KOPT-K1 (cell line): ENCODE data around the gene KLHDC7B.
A peak's percentile ranks its signal among the peaks of the same experiment; 100 is the strongest.

ENCODE experiments used
- H3K27ac ChIP-seq: fragments of 200-600 bp; sonication (generic); 2 replicates; pipeline ENCODE4 v1.5.1; 2016; ENCODE audit warnings: antibody characterized with exemption, mild to moderate bottlenecking, low read depth, low read length; ENCODE audit not compliant: poor library complexity, severe bottlenecking
- H3K36me3 ChIP-seq: fragments of 200-600 bp; sonication (generic); 2 replicates; pipeline ENCODE4 v1.5.1; 2017; ENCODE audit warnings: antibody characterized with exemption, mild to moderate bottlenecking, low read length, moderate library complexity; ENCODE audit not compliant: insufficient read depth
- H3K9me3 ChIP-seq: fragments of 200-600 bp; sonication (generic); 2 replicates; pipeline ENCODE4 v1.5.1; 2017; ENCODE audit warnings: antibody characterized with exemption, low read length, mild to moderate bottlenecking; ENCODE audit not compliant: insufficient read depth, poor library complexity, severe bottlenecking

KLHDC7B gene

DNA sequence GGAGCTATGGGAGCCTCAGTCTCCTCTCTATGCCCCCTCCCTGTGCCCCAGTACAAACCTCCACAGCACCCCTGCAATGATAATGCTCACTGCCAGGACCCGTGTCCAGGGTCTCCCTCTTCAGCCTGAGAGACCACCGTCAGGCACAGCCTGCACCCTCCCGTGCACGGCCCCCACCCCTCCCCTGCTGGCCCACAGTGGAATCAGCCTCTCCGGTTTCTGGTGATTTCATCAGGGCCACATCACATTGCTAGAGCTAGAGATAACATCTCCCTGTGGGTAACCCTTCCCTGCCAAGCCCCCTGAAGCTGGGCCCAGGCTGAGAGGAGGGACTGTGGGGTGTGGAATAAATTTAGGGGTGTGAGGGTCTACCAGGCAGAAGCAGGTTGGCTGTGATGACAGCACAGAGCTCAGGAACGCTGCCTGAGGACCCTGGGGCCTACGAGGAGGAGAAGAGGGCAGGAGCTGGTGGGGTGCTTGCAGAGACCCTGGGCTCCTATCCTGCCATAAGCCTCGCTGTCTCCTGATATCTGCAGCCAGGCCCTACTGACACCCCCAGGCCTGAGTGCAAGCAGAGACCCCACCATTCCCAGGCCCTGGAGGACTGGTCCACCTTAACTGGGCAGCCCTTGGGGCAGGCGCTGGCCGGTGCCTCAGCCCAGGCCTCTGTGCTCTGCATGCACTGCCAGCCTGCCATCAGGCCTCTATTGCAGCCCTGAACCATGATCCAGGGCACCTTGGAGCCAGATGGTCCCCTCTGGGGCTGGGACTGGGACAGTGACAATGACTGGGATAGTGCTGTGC, at the start of gene KLHDC7B:
TSS of gene KLHDC7B (plus strand) at position 378 of the 804 bp plus-strand sequence. CDS start at position 723, 345 bp downstream.
- H3K36me3 ChIP-seq: no peaks in the 10 kb centered on the region
- no peak within 1 kb of the TSS for H3K27ac ChIP-seq

DNA sequence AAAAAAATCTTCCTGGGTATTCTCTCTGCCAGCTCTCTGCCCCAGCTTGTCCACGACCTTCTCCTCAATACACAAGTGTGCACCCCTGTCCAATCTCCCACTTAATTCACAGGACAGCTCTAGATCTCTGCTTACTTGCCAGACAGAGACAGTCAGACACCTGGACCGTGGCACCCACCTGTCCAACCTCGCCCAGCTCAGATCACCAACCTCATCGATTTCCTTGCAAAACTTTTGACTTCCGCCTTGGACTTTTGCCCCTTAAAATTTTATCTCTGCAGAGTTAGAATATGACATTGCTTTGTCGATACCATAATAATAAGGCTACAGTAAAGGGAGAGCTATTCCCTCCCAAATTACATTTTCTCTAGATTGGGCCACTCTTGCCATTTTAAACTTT, 48.6 kb upstream of the KLHDC7B start:
- no peak overlapping the region for H3K27ac ChIP-seq
- H3K9me3 ChIP-seq: no peaks in the 10 kb centered on the region
- no peaks in the 10 kb centered on the region for H3K36me3 ChIP-seq

More for the DNA sequence above, at the start of gene KLHDC7B:
- no peaks in the 10 kb centered on the region for H3K9me3 ChIP-seq

DNA sequence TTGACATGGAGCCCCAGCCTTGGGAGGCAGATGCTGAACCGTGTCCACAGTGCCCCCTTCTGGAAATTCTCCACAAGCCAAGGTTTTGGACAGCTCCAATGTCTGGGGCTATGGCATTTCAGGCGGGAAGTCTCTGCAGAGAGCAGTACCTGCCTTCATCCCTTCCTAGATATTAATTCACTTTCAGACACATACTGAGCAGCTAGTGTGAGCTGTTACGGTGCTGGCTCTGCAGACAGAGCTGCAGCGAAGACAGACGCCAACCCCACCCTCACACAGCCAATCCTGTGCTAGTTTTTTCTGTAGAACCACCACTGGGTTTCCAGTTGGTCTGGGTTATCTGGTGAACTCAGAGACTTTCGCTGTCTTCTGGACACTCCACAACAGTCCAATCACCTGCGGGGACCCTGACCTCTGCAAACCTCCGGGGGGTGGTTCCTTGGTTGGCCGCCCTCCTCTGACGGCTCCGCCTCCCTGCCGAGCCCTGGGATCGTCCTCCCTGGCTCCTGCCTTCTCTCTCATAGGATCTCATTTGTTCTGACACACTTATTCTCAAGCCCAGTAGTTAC, 47.3 kb upstream of the KLHDC7B start:
- Histone ChIP-seq H3K36me3 (peaks cover 10% of the 10 kb centered on the region), H3K27ac (no peak overlapping the region), H3K9me3 (no peaks in the 10 kb centered on the region)

DNA sequence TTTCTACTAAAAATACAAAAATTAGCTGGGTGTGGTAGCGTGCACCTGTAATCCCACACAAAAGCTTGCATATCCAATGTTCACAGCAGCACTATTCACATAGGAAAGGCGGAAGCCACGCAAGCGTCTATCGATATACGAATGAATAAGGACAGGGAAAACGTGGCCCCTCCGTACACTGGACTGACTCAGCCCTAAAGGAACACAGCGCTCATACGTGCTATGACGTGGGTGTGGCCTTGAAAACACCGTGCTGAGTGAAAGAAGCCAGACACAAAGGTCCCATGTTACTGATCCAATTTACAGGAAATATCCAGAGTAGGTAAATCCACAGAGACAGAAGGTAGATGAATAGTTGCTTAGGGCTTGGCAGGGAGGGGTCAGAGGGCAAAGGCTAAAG, 45.2 kb upstream of the KLHDC7B start:
- Histone ChIP-seq H3K9me3 (no peaks in the 10 kb centered on the region), H3K36me3 (peaks cover 22% of the 10 kb centered on the region), H3K27ac (no peak overlapping the region)

DNA sequence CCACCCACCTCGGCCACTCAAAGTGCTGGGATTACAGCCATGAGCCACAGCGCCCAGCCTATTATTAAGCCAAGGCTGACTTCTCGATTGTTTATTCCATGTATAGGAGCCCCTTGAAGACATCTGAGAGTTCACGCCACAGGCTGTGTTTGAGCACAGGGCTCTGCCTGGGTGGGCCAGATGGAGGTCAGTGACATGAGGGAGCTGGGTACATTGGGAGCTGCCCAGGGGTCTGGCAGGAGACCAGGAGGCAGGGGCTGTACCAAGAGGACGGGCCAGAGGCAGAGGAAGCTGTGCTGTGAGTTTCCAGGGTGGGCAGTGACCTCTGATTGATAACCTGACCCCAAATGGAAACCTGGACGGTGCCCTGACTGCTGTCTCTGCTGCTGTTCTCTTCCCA, 43.6 kb upstream of the KLHDC7B start:
- Histone ChIP-seq H3K9me3 (no peaks in the 10 kb centered on the region), H3K36me3 (peaks cover 31% of the 10 kb centered on the region), H3K27ac (no peak overlapping the region)

DNA sequence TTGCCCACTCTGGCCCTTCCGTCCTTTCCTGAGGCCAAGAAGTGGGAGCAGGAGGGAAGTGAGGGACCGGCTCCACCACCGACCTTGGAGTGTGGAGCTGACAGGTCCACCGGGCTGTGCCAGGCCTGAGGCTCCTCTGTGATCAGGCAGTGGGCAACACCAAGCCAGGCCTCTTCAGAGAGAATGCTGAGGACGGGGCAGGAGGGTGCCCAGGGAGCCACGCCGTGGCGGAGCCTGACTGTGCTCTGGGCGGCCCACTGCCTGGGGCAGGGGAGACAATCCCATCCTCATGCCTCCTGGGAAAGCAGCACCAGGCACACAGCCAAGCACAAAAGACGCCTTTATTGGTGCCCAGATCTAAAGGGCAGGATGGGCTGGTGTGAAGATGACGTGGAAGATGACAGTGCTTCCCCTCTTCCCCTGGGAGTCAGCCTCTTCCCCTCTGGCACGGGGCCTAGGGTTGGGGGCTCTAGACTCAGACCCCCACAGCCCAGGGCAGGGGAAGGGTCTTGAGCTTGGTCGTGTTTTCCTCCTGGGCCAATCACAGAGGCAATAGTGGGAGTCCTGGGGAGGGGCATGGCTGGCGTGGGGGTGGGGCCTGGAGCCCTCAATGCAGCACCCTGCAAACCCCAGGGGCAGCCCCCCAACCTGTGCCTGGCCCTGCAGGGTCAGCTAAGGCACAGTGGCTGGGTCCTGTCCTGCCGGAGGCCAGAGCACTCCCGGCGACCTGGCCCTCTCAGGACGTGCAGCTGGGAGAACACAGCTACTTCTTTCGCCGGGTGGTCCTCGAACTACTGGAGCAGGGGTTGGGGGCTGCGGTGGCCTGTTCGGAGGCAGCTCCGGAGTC, 42.8 kb upstream of the KLHDC7B start:
- Histone ChIP-seq H3K27ac (no peak overlapping the region), H3K36me3 (peaks cover 31% of the 10 kb centered on the region), H3K9me3 (no peaks in the 10 kb centered on the region)

DNA sequence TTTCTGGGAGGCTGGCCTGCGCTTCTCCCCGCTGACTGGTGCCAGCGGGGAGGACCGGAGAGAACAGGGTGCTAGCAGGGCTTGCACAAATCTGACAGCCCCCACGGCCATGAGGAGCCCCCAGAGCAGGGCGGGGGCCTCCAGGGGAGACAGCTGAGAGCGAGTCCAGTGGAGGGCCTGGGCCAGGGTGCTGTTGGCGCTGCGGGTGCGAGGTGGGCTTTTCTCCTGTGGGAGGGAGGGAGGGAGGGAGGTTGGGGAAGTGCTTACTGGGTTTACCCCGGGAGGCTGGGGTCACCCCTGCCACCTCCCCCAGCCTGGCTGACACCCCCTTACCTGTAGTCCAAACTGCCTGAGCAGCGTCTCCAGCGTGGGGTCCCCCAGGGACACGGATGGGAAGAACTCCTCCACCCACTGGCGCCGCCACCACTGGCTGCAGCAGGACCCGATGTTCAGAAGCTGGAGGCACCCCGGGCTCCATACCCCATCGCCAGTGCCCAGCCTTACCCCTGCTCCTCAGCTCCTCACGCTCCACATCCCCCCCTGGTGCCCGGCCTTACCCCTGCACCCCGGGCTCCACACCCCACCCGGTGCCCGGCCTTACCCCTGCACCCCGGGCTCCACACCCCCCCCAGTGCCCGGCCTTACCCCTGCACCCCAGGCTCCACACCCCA, 42.1 kb upstream of the KLHDC7B start:
- Histone ChIP-seq H3K36me3 (peaks cover 31% of the 10 kb centered on the region), H3K9me3 (no peaks in the 10 kb centered on the region), H3K27ac (no peak overlapping the region)

DNA sequence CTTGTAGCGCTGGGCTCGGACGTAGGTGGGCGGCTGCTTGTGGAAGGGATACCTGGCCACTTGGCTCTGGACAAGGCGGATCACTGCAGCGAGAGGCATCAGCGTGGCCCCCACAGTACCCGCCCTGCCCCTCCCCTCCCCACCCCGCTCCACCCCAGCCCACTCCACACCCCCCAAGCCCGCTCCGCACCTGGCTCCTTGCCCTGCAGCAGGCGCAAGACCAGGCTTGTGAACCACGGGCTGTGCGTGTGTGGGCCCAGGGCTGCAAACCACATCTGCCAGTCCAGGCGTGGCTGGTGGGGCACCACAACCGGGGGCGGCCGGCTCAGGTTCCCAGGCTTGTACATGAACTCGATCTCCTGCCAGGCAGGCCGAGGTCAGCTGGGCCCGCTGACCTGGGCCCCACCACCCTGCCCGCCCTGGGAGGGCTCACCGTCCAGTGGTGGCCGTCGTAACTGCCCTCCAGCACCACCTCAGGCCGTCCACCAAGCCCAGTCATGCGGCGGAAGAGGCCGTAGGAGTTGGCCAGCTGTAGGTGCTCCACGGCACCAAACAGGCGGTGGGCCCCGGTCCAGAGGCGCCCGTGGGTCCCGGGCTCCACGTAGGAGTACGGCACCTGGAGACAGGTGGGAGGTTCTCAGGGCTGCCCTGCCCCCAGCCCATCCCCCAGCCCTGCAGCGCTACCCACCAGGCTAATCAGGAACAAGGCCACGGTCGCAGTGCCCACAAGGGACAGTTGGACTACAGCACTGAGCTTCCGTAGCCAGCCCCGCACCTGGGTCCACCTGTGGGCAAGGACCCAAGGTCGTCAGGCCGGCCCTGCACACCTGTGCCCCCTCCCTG, 41.1 kb upstream of the KLHDC7B start:
- no peak overlapping the region for H3K27ac ChIP-seq
- peaks cover 31% of the 10 kb centered on the region for H3K36me3 ChIP-seq

DNA sequence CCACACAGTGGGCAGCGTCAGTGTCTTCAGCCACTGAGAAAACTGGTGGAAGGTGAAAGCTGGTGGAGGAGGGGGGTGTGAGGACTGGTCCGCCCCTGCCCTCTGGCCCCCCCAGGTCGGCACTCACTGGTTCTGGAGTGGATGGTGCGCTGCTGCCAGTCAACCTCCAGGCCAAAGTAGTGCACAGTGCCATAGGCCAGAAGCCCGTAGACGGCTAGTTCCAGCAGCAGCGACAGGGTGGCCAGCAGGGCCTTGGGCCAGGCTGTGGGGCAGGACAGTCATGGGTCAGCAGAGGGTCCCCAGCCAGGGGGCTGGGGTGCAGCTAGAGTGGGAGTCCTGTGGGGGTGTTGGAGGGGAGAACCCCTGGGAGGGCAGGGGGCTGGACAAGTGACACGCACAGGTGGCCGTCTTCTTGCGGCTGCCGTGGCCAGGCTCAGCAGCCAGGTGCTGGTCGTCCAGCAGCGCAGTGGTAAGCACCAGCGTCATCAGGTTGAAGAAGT, 40.4 kb upstream of the KLHDC7B start:
- Histone ChIP-seq H3K9me3 (no peaks in the 10 kb centered on the region), H3K27ac (no peak overlapping the region), H3K36me3 (peaks cover 33% of the 10 kb centered on the region)

More for the DNA sequence above, 41.1 kb upstream of the KLHDC7B start:
- no peaks in the 10 kb centered on the region for H3K9me3 ChIP-seq

DNA sequence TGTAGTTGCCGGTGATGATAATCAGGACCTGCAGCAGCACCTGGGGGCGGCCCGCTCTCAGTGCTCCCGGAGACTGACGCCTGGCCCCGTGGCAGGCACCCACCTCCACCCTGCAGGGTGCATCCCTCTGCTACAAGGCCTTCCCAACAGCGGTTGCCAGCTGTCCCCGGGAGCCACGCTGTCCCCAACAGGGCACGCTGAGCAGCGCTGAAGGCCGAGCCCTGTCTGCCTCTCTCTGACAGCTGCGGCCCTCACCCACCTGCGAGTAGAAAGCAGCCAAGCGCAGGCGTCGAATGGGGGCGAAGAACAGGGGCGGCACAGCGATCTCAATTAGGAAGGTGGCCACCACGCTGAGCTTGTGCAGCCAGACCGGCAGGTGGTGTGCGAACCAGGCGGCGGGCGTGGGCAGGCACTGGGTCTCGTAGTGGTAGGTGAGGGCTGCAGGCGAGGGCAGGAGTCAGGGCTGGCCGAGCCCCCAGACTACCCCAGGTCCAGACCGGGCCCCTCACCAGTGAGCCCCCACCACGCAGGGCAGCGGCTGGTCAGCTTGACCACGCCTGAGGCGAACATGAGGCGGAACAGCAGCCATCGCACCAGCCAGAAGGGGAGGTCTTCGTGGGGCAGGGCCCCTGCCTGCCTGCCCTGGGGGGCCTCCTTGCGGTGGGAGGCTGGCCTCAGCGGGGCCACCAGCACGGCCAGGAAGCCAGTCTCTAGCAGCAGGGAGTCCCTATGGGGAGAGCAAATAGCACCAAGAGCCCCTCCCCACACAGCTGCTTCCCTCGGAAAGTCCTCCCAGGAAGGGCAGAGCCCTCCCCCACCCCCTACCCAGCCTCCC, 39.7 kb upstream of the KLHDC7B start:
- no peaks in the 10 kb centered on the region for H3K9me3 ChIP-seq
- peaks cover 36% of the 10 kb centered on the region for H3K36me3 ChIP-seq
- H3K27ac ChIP-seq: peak overlapping the region; percentile 85

DNA sequence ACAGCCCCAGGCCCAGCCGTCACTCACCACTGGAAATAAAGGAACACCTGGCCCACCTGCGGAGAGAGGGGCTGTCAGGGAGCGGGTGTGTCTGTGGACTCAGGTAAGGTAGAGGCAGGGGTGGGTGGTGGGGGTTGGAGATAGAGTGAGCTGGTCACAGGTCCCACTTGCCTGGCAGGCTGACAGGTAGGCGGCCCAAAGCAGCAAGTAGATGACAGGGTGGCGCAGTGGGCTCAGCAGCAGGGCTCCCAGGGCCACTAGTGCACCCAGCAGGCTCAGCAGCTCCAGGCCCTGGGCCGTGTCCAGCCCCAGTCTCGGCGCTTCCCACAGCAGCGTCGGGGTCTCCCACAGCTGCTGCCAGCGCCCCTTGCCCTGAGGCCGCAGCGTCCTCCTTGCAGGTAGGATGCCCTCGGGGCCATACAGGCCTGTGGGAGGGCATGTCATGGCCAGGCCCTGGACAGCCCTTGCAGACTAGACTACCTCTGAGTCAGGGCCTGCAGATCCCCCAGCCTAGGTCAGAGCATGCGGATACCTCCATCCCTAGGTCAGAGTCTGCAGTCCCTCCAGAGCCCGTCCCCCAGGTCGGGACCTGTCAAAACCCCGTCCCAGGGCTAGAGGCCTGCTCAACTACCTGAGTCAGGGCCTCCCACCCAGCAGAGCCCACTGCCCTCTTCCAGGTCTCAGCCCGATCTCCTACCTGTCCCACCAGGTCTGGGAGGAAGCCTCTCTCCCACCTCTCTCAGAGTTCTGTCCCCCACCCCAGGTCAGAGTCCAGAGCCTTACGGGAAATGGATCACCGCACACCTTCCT, 38.9 kb upstream of the KLHDC7B start:
- peaks cover 41% of the 10 kb centered on the region for H3K36me3 ChIP-seq
- H3K27ac ChIP-seq: peak overlapping the region; percentile 85
- H3K9me3 ChIP-seq: no peaks in the 10 kb centered on the region

DNA sequence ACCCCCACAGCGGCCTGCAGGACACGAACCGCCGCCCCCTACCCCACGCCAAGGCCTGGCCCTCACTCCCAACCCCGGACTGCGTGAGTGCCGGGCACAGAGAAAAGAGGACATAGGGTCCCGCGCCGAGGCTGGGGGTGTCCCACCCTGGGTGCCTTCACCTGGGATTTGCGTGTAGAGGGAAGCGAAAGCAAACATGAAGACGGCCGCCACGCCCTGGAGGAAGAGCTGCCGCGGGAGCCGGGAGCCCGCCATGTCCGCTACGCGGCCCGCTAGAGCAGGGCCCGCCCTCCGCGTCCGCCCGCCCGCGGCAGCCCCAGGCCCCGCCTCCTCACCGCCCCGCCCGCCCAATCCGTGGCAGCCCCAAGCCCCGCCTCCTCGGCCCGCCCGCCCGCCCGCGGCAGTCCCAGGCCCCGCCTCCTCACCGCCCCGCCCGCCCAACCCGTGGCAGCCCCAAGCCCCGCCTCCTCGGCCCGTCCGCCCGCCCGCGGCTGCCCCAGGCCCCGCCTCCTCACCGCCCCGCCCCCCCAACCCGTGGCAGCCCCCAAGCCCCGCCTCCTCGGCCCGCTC, 38.2 kb upstream of the KLHDC7B start, which contains the start of gene LMF2:
TSS of gene LMF2 (minus strand) at position 282 of the 570 bp plus-strand sequence. CDS start at position 255, 27 bp downstream.
- no peaks in the 10 kb centered on the region for H3K9me3 ChIP-seq
- H3K27ac ChIP-seq: peak within 1 kb of the TSS; percentile 94
- peaks cover 46% of the 10 kb centered on the region for H3K36me3 ChIP-seq
